Activated CD8-positive, alpha-beta memory T cell treated with anti-CD3 and anti-CD28 coated beads, Interleukin-2, amount 50 U/mL, for 48 hours (primary cell): ENCODE data around the gene AMPD1.

ENCODE experiments used
- DNase-seq: peaks from one replicate; pipeline ENCODE4 v3.0.0-alpha.2; 2020

Gene AMPD1

DNA sequence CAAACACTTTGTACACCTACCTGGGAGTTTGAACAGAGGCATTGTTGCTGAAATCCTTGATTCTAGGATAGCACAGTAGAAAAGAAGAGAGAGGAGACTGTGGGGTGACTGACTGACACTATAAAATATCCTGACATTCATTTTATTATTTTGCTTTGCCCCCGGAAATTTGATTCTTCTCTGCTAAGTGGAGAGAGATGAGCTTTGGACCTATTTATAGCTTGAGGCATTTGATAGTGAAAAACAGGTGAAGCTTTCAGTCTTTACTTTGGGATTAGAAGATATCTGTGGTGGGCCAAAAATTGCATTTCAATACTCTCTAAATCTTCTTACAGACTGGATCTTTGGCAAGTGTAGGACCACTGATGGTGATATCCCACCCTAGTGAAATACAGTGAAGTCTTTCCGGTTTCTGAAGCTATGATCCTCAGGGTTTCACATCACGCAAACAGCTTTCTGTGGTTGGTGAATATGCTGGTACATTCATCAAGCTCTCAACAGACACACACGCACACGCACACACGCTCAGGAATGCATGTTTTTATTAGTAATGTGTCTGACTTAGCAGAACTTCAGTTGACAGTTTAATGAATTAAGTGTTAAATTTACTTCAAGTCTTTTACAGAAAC lies at the start of gene AMPD1:
AMPD1 (minus strand) TSS at position 117 of the 629 bp plus-strand sequence; CDS start at position 42, 75 bp downstream.
- no peak for DNase-seq

GRCh38 chr1:114741963-114742746 lies 46.8 kb upstream of the AMPD1 start:
- DNase-seq = no peak

- no peak for DNase-seq
Measured at GRCh38 chr1:114740331-114740730, 45.0 kb upstream of the AMPD1 start.

- DNase-seq = no peak
Measured at GRCh38 chr1:114737314-114737849, 42.0 kb upstream of the AMPD1 start.

- DNase-seq = no peak
Measured at GRCh38 chr1:114735479-114735878, 40.1 kb upstream of the AMPD1 start.

GRCh38 chr1:114729782-114730181 lies 34.4 kb upstream of the AMPD1 start:
- DNase-seq = no peak

GRCh38 chr1:114728553-114728952 lies 33.2 kb upstream of the AMPD1 start:
- DNase-seq = no peak

DNA sequence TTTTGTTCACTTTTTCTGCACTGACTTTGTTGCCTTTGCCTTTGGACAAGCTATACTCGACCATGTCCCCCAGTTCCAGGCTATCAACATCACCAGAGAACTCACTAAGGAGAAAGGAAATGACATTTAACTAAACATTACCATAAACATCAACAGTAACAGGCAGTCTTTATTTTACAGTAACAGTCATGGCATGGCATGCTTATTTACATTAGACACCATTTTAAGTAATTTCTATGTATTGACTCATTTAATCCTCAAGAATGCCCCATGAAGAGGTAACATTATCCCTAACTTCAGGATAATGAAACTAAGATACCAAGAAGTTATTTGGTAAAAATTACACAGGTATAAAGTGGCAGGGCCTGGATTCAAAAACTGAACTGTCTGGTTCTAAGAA lies 29.9 kb upstream of the AMPD1 start:
- no peak for DNase-seq

- DNase-seq = no peak
Measured at GRCh38 chr1:114723915-114724314, 28.6 kb upstream of the AMPD1 start.

DNA sequence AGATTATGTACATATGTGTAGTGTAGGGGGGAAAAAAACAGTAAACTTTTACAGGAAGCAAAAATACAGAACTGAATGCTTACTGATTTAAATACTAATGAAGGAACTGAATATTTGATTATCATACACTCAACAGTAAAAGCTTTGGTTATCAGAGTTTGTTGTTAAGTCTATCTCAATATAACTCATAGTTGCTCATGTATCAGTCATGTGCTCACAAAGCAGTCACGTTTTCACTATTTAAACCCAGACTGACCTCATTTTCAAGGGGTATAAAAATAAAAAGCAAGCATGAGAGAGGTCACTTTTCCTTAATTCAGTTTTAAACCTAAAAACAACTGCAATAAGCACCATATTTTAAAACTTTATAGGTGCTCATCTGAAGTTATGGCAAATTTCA lies 28.1 kb upstream of the AMPD1 start:
- no peak for DNase-seq

DNA sequence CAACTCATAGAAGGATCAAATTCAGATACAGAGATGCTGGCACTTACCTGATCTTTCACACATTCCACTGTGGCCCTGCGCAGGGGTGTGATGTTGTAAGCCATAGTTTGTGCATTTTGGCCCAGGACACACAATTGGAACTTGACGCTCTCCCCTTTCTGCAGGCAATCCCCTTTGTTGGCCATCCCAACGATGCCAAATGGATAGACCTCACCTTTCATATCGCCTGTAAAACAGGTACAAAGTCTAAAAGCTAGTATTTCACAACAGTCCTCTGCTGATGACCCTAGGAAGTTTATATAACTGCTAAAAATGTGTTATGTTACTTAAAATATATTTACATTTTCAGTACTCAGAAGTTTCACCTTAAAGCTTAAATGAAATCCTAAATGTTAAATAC lies 25.1 kb upstream of the AMPD1 start:
- no peak for DNase-seq

DNA sequence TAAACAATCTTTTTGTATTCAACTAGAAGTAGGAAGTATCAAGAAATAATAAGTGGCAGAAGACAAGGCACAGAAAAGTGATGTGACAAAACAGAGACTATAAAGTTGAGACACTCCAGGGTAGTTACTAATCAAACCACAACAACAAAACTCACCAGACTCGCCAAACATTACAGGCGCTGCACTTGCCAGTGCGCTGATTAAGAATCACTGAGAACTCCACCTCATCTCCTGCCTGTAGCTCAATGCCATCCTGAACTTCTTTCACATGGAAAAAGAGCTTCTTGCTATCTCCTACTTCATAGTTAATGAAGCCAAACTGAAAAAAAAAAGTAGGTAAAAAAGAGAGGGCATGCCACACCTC lies 24.1 kb upstream of the AMPD1 start:
- DNase-seq = no peak

- peak; percentile 57 for DNase-seq
Measured at GRCh38 chr1:114718661-114719423, 23.5 kb upstream of the AMPD1 start.

DNA sequence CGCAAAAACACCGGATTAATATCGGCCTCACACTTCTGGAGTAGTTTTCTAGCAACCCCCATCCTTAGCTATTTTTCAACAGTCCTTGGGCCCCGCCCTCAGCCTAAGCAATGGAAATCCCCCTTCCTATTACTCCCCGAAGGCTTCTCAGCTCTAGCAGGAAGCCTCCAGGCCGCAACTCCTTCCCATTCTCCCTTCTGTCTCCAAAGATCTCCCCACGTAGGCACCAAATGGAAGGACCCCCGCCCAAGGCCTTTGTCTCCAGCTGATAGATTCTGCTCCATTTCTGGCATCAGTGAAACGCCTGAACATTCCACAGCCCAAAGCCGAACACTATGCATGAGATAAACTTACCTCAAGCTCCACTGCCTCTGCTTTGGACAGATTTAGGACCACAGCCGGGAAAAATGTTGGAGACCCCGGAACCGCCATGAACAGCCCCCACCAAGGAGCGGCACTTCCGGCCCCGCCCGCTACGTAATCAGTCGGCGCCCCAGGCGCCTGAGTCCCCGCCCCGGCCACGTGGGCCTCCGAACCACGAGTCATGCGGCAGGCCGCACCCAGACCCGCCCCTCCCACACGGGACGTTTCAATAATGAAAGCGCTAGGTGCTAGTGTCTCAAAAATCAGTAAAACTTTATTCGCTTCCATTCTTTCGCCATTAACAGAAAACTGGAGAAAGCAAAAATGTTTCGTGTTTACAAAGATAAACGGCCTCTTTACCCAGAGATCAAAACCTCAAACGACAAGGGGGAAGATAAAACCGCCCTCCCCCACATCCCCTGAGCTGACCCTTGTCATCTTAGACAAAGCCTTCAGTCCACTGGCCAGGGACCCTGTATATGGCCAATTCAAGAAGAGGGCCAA lies 21.2 kb upstream of the AMPD1 start, which contains the start of gene NRAS:
NRAS (minus strand) TSS at position 468 of the 867 bp plus-strand sequence. CDS start 611 bp downstream, outside the sequence.
- DNase-seq = peak; percentile 98

GRCh38 chr1:114715952-114716303 lies 20.6 kb upstream of the AMPD1 start:
- DNase-seq = no peak

DNA sequence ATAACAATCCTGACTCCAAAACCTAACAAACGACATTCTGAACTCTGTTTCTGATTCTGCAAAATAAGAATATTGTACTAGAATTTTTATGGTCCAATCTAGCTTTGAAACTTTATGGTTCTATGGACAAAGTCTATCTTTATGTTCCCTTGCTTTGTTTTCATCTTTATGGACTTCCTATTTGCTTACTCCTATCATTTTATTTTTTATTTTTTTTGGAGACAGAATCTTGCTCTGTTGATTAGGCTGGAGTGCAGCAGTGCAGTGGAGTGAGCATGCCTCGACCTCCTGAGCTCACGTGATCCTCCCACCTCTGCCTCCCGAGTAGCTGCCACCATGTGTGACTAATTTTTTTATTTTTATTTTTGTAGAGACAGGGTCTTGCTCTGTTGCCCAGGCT lies 17.6 kb upstream of the AMPD1 start:
- DNase-seq = no peak

GRCh38 chr1:114710360-114710759 lies 15.0 kb upstream of the AMPD1 start:
- no peak for DNase-seq

- no peak for DNase-seq
Measured at GRCh38 chr1:114707604-114708003, 12.3 kb upstream of the AMPD1 start.

GRCh38 chr1:114703242-114703641 lies 7.9 kb upstream of the AMPD1 start:
- DNase-seq = no peak

GRCh38 chr1:114702737-114703136 lies 7.4 kb upstream of the AMPD1 start:
- no peak for DNase-seq

GRCh38 chr1:114701931-114702330 lies 6.6 kb upstream of the AMPD1 start:
- DNase-seq = no peak

- no peak for DNase-seq
Measured at GRCh38 chr1:114700036-114700600, 4.8 kb upstream of the AMPD1 start.
